ENCODE results near the gene MYBPC2.
A peak's percentile ranks its signal among the peaks of the same experiment; 100 is the strongest.
"Not testable (repeated sequence)": the region's sequence is repeated elsewhere in the genome, so short reads cannot be mapped to it uniquely, and the experiment has no call there.

Gene MYBPC2

GRCh38 chr19:50428772-50429463 lies 3.8 kb upstream of the MYBPC2 start:
- no peak for DNase-seq

- no peak for DNase-seq
These were observed 1.8 kb upstream of the MYBPC2 start for GRCh38 chr19:50430888-50431342.

GRCh38 chr19:50431343-50432220 lies 1.1 kb upstream of the MYBPC2 start:
- peak; percentile 24 for DNase-seq

GRCh38 chr19:50433201-50434180 lies 799 bp downstream of the MYBPC2 start:
- no peak for DNase-seq

- DNase-seq = no peak
These were observed 1.8 kb downstream of the MYBPC2 start for GRCh38 chr19:50434525-50434924.

GRCh38 chr19:50435221-50435620 lies 2.5 kb downstream of the MYBPC2 start:
- DNase-seq = no peak

GRCh38 chr19:50435627-50436026 lies 2.9 kb downstream of the MYBPC2 start:
- no peak for DNase-seq

- no peak for DNase-seq
These were observed 5.3 kb downstream of the MYBPC2 start for GRCh38 chr19:50437862-50438449.

GRCh38 chr19:50439130-50439529 lies 6.4 kb downstream of the MYBPC2 start:
- not testable (repeated sequence) for DNase-seq

- no peak for DNase-seq
These were observed 11.4 kb downstream of the MYBPC2 start for GRCh38 chr19:50444059-50444458.

- no peak for DNase-seq
These were observed 14.4 kb downstream of the MYBPC2 start for GRCh38 chr19:50447053-50447452.

GRCh38 chr19:50447750-50448149 lies 15.1 kb downstream of the MYBPC2 start:
- DNase-seq = no peak

- DNase-seq = no peak
These were observed 16.7 kb downstream of the MYBPC2 start for GRCh38 chr19:50449236-50449899.

- DNase-seq = no peak
These were observed 17.9 kb downstream of the MYBPC2 start for GRCh38 chr19:50450369-50451222.

GRCh38 chr19:50451223-50451534 lies 18.5 kb downstream of the MYBPC2 start:
- no peak for DNase-seq

- no peak for DNase-seq
These were observed 20.6 kb downstream of the MYBPC2 start for GRCh38 chr19:50453243-50453642.

GRCh38 chr19:50455992-50456391 lies 23.3 kb downstream of the MYBPC2 start:
- no peak for DNase-seq

GRCh38 chr19:50457300-50457699 lies 24.6 kb downstream of the MYBPC2 start:
- no peak for DNase-seq

GRCh38 chr19:50458396-50459066 lies 25.8 kb downstream of the MYBPC2 start:
- no peak for DNase-seq

- no peak for DNase-seq
These were observed 26.4 kb downstream of the MYBPC2 start for GRCh38 chr19:50459067-50459456.

- no peak for DNase-seq
These were observed 26.9 kb downstream of the MYBPC2 start for GRCh38 chr19:50459638-50460037.
